Stomach (tissue), 4 donors: ENCODE measurements around the gene FASTK.

Experiments used
- EP300 ChIP-seq: sonication (generic); formaldehyde crosslinking; IDR thresholded peaks from one replicate; pipeline ENCODE4 v1.6.1; 2017; ENCODE audit warnings: antibody characterized with exemption
- POLR2AphosphoS5 ChIP-seq, 3 donors: sonication (generic); formaldehyde crosslinking; IDR thresholded peaks; one replicate each; pipeline ENCODE4 v1.6.1; 2016; ENCODE audit warnings: antibody characterized with exemption in 3 of 3
- TF ChIP-seq, protein P1 (sequence below), 7 experiments: fragments of 450-650 bp in 4 of 7; fragments of 200-600 bp in 3 of 7; sonication (generic) in 3 of 7; IDR thresholded peaks; one replicate each; pipeline ENCODE4 v1.5.1; 2016 to 2019; ENCODE audit warnings: antibody characterized with exemption in 7 of 7, control low read depth in 2 of 7, mild to moderate bottlenecking in 1 of 7

- no peak for TF ChIP-seq POLR2AphosphoS5 (IDR thresholded peaks at IDR 0.05)
- TF ChIP-seq, protein P1, sequence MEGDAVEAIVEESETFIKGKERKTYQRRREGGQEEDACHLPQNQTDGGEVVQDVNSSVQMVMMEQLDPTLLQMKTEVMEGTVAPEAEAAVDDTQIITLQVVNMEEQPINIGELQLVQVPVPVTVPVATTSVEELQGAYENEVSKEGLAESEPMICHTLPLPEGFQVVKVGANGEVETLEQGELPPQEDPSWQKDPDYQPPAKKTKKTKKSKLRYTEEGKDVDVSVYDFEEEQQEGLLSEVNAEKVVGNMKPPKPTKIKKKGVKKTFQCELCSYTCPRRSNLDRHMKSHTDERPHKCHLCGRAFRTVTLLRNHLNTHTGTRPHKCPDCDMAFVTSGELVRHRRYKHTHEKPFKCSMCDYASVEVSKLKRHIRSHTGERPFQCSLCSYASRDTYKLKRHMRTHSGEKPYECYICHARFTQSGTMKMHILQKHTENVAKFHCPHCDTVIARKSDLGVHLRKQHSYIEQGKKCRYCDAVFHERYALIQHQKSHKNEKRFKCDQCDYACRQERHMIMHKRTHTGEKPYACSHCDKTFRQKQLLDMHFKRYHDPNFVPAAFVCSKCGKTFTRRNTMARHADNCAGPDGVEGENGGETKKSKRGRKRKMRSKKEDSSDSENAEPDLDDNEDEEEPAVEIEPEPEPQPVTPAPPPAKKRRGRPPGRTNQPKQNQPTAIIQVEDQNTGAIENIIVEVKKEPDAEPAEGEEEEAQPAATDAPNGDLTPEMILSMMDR (IDR thresholded peaks at IDR 0.05), result no peak
- TF ChIP-seq EP300, result no peak
Measured at GRCh38 chr7:151070574-151070960, 10.0 kb downstream of the FASTK start.
